Measurements from ENCODE around the gene BTBD16. TPM values are rescaled to one million over a fixed set of nuclear protein-coding genes. Genes with fewer than 3 reads are reported as not detected.

The BTBD16 gene
- total and polyA plus RNA-seq, 2 experiments from 2014 or later, result 0.47 to 0.74 TPM

GRCh38 chr10:122257041-122257440, 14.1 kb upstream of the BTBD16 start:
- Histone ChIP-seq H3K27ac (no peak overlapping the region), H3K4me1 (ENCODE audit: insufficient read depth) (no peaks in the 10 kb centered on the region), H3K4me2 (no peak overlapping the region), H3K9me3 (ENCODE audit: low read depth) (peaks cover 7% of the 10 kb centered on the region), H4K20me1 (ENCODE audit: insufficient read depth, poor library complexity, severe bottlenecking) (no peaks in the 10 kb centered on the region), H3K36me3 (replicated peaks; ENCODE audit: insufficient read depth, low read depth) (peaks cover 4% of the 10 kb centered on the region), H3K4me3 (no peak overlapping the region), H3K27me3 (no peaks in the 10 kb centered on the region), H2AFZ (no peak overlapping the region), H3K9me2 (replicated peaks; ENCODE audit: insufficient read depth) (no peaks in the 10 kb centered on the region), H3K79me2 (no peaks in the 10 kb centered on the region)
- no peak for DNase-seq (ENCODE audit: low spot score)
- 100% methylated on average over 3 of the region's 3 CpGs for WGBS (ENCODE audit: low lambda C conversion rate, missing lambda C conversion rate)
- no peak for TF ChIP-seq EZH2 (IDR thresholded peaks at IDR 0.05; ENCODE audit: borderline replicate concordance)
- TF ChIP-seq EZH2phosphoT487 (IDR thresholded peaks at IDR 0.05; ENCODE audit: low read depth, severe bottlenecking, unreplicated experiment), result no peak
- TF ChIP-seq CTCF (IDR thresholded peaks at IDR 0.05; ENCODE audit: poor library complexity), result no peak

DNA sequence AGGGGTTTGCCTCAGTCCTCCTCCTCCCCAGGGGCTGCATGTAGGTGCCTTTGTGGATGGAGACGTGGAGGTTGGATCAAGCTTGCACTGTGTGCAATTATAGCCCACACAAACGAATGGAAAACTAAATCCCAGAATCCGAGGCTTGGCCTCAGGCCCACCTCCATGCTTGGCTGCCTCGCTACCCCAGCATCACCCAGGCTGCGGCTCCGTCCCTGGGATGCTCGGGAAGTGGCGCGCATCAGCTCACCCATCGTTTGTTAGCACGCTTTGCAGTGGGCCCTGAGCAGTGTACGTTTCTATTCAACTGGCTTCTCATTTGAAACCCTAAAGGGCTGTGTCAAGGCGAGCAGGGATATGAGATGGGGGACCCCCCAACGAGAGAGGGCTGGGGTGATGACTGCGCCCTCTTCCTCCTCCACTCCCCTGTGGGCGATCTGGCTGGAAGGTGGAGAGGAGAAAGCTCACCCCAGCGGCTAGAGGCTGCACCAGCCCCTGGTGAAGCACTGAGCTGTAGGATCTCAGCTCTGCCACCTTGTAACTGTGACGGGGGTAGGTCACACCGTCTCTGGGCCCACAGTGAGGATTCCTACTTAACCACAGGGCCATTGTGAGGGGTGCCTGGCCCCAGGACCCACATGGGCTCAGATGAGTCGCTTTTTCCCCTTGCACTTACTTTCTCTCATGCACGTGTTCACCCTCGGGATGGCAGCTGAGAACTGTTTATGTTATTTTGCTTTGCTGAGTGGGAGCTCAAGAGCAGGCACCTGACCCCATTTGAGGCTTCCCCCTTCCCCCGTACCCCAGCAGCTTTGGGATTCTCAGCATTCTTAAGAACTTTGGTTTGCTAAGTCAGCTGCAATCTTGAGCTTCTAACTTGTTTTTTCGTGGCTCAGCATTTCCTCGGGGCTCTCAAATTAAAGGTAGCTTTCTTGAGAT, 12.7 kb upstream of the BTBD16 start:
- Histone ChIP-seq H4K20me1 (ENCODE audit: insufficient read depth, poor library complexity, severe bottlenecking) (no peaks in the 10 kb centered on the region), H3K27ac (no peak overlapping the region), H3K79me2 (no peaks in the 10 kb centered on the region), H3K4me2 (no peak overlapping the region), H3K9me3 (ENCODE audit: low read depth) (peaks cover 18% of the 10 kb centered on the region), H3K36me3 (replicated peaks; ENCODE audit: insufficient read depth, low read depth) (peaks cover 4% of the 10 kb centered on the region), H2AFZ (no peak overlapping the region), H3K4me1 (ENCODE audit: insufficient read depth) (peaks cover under 1% of the 10 kb centered on the region), H3K27me3 (no peaks in the 10 kb centered on the region), H3K9me2 (replicated peaks; ENCODE audit: insufficient read depth) (no peaks in the 10 kb centered on the region), H3K4me3 (no peak overlapping the region)
- DNase-seq (ENCODE audit: low spot score), result peak; percentile 35
- 79% methylated on average over 25 of the region's 25 CpGs for WGBS (ENCODE audit: low lambda C conversion rate, missing lambda C conversion rate)
- TF ChIP-seq EZH2phosphoT487 (IDR thresholded peaks at IDR 0.05; ENCODE audit: low read depth, severe bottlenecking, unreplicated experiment) (no peak), CTCF (IDR thresholded peaks at IDR 0.05; ENCODE audit: poor library complexity) (no peak), EZH2 (IDR thresholded peaks at IDR 0.05; ENCODE audit: borderline replicate concordance) (no peak)

DNA sequence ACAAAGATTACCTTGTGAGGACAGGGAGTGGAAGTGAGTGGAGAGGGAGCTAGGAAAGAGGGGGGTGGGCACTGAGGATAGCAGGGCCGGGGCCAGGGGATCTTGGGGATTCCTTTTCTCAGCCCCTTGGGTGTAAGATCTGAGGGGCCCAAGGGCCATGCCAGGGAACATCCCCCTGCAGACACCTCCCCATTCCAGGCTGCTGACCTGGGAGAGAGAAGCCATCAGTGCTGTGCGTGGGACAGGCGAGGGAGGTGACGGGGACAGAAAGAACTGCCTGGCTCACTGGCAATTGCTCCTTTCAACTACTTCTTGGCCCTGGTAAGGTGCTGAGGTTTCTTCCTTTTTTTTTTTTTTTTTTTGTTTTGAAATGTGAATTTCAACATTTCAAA, 12.0 kb upstream of the BTBD16 start:
- TF ChIP-seq EZH2 (IDR thresholded peaks at IDR 0.05; ENCODE audit: borderline replicate concordance), result no peak
- no peak for TF ChIP-seq CTCF (IDR thresholded peaks at IDR 0.05; ENCODE audit: poor library complexity)
- no peak for TF ChIP-seq EZH2phosphoT487 (IDR thresholded peaks at IDR 0.05; ENCODE audit: low read depth, severe bottlenecking, unreplicated experiment)
- Histone ChIP-seq H3K4me2 (no peak overlapping the region), H2AFZ (no peak overlapping the region), H3K4me1 (ENCODE audit: insufficient read depth) (peaks cover 7% of the 10 kb centered on the region), H3K36me3 (replicated peaks; ENCODE audit: insufficient read depth, low read depth) (peaks cover 4% of the 10 kb centered on the region), H3K9me2 (replicated peaks; ENCODE audit: insufficient read depth) (no peaks in the 10 kb centered on the region), H3K27ac (no peak overlapping the region), H3K79me2 (no peaks in the 10 kb centered on the region), H4K20me1 (ENCODE audit: insufficient read depth, poor library complexity, severe bottlenecking) (no peaks in the 10 kb centered on the region), H3K4me3 (no peak overlapping the region), H3K9me3 (ENCODE audit: low read depth) (peaks cover 18% of the 10 kb centered on the region), H3K27me3 (no peaks in the 10 kb centered on the region)
- no peak for DNase-seq (ENCODE audit: low spot score)
- WGBS (ENCODE audit: low lambda C conversion rate, missing lambda C conversion rate), result 83% methylated on average over 4 of the region's 4 CpGs
